D721Med (cell line): ENCODE results near the gene PIK3R5.

ENCODE experiments used
- DNase-seq: peaks from one replicate; pipeline ENCODE4 v3.0.0; 2011; ENCODE audit warnings: low spot score; ENCODE audit not compliant: insufficient read length
- FAIRE-seq: peaks from 2 replicates; lab custom pipeline; 2011; peaks lifted over from hg19 to GRCh38; lab: Jason Lieb, UNC
- CTCF ChIP-seq: IDR thresholded peaks from 2 replicates; pipeline ENCODE4 v1.5.1; 2012; ENCODE audit warnings: mild to moderate bottlenecking, control low read depth; ENCODE audit not compliant: insufficient read depth; ENCODE audit errors: missing control alignments

PIK3R5 gene

GRCh38 chr17:8951206-8951605 is 14.3 kb downstream of the PIK3R5 start:
- FAIRE-seq (no peak), DNase-seq (no peak)
- TF ChIP-seq CTCF, result no peak

DNA sequence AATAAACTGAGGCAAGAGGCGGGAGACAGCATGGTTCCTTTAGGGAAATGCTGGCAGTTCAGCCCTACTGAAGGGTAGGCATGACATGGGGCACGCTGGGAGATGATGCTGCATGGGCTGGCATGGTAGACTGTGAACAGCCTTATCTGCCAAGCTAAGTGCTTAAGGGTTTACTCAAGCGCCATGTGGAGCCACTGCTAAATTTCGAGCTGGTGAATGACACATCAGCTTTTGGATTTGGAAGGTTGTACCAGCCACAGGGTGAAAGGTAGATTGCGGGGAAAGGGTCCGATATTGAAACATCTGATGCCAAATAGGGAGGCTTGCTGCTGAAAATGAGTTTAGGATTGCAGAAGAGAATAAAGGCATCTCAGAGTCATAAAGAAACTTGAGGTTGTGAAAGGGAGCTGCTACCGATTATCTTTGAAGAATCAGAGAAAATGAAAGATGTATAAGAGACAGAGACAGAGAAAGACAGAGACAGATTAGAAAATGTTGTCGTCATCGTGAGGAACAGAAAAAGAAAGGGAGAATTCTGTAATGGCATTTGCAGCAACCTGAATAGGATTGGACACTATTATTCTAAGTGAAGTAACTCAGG is 16.3 kb downstream of the PIK3R5 start:
- DNase-seq, result no peak
- FAIRE-seq, result no peak
- TF ChIP-seq CTCF, result no peak

DNA sequence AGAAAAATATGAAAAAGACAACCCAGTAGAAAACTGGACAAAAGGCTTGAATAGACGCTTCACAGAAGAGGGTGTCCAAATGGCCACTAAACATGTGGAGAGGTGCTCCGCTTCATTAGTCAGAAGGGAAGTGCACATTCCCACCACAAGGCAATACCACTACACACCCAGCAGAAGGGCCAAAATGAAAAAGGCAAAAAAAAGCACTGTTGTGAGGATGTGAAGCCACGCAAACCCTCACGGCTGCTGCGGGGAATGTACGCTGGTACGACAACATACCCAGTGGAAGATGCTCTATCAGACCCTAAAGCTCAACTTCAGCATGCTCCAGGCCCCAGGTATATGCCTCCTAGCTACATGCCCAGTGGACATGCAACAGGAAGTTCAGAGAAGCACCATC is 17.0 kb downstream of the PIK3R5 start:
- FAIRE-seq (no peak), DNase-seq (no peak)
- TF ChIP-seq CTCF, result no peak

GRCh38 chr17:8947201-8947600 is 18.3 kb downstream of the PIK3R5 start:
- no peak for TF ChIP-seq CTCF
- no peak for DNase-seq
- FAIRE-seq, result no peak

DNA sequence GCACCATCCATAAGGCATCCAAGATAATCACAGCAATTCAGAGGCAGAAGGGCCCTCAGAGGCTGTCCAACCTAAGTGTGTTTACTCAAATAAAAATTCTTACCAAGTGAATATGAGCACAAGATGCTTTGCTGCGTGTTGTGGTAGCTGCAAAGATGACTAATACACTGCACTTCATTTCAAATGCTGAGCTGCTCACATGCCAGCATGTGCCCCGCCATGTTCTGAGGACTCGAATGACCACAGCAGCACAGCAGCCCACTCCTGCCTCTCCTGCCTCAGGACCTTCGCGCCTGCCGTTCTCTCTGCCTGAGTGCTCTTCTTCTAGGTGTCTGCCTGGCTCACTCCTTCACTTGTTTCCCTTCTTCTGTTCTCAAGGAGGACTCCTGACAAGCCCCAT is 19.0 kb downstream of the PIK3R5 start:
- DNase-seq (no peak), FAIRE-seq (no peak)
- TF ChIP-seq CTCF, result no peak

GRCh38 chr17:8946071-8946470 is 19.4 kb downstream of the PIK3R5 start:
- DNase-seq (no peak), FAIRE-seq (no peak)
- no peak for TF ChIP-seq CTCF

- FAIRE-seq (no peak), DNase-seq (no peak)
- TF ChIP-seq CTCF, result no peak
Observed at GRCh38 chr17:8944748-8945147, 20.8 kb downstream of the PIK3R5 start.
